Measurements from ENCODE around the gene DGKQ. TPM values are rescaled to one million over a fixed set of nuclear protein-coding genes. Genes with fewer than 3 reads are reported as not detected.

DGKQ gene
- total RNA-seq, 2 donors from 2014 or later = 18.6 to 24.0 TPM

GRCh38 chr4:974668-975067, 1.3 kb upstream of the DGKQ start:
- Histone ChIP-seq H3K9me3 (no peaks in the 10 kb centered on the region), H3K4me3 (no peak overlapping the region), H3K4me1 (ENCODE audit: control insufficient read depth in 1 of 2, low read depth in 2 of 2) (peaks cover 10 to 21% of the 10 kb centered on the region in 2 donors), H3K27ac (no peak overlapping the region), H3K27me3 (replicated peaks; ENCODE audit: insufficient read depth) (no peaks in the 10 kb centered on the region), H3K36me3 (no peaks in the 10 kb centered on the region)
- DNase-seq (ENCODE audit: low spot score) = no peak
- ATAC-seq (ENCODE audit: insufficient number of reproducible peaks, low FRiP score, low read depth) = no peak
- no peak for TF ChIP-seq CTCF (IDR thresholded peaks at IDR 0.05)

- ATAC-seq (ENCODE audit: insufficient number of reproducible peaks, low FRiP score, low read depth) (peak; percentile 25), DNase-seq (ENCODE audit: low spot score) (no peak)
- Histone ChIP-seq H3K27ac (no peak overlapping the region), H3K4me1 (ENCODE audit: control insufficient read depth in 1 of 2, low read depth in 2 of 2) (peaks cover 10 to 21% of the 10 kb centered on the region in 2 donors), H3K9me3 (no peaks in the 10 kb centered on the region), H3K27me3 (replicated peaks; ENCODE audit: insufficient read depth) (no peaks in the 10 kb centered on the region), H3K4me3 (peak overlapping the region; percentile 97), H3K36me3 (no peaks in the 10 kb centered on the region)
- no peak for TF ChIP-seq CTCF (IDR thresholded peaks at IDR 0.05)
These were observed 531 bp downstream of the DGKQ start for GRCh38 chr4:972651-973424.

- peaks cover 10 to 21% of the 10 kb centered on the region in 2 donors for H3K4me1 ChIP-seq (ENCODE audit: control insufficient read depth in 1 of 2, low read depth in 2 of 2)
- TF ChIP-seq CTCF (IDR thresholded peaks at IDR 0.05) = no peak
- ATAC-seq (ENCODE audit: insufficient number of reproducible peaks, low FRiP score, low read depth) = no peak
- H3K36me3 ChIP-seq = no peaks in the 10 kb centered on the region
- H3K27ac ChIP-seq = no peak overlapping the region
- no peaks in the 10 kb centered on the region for H3K9me3 ChIP-seq
- H3K27me3 ChIP-seq (replicated peaks; ENCODE audit: insufficient read depth) = no peaks in the 10 kb centered on the region
- H3K4me3 ChIP-seq = peak overlapping the region; percentile 97
- no peak for DNase-seq (ENCODE audit: low spot score)
These were observed 1.5 kb downstream of the DGKQ start for GRCh38 chr4:971666-972500.

GRCh38 chr4:970854-971520, 2.4 kb downstream of the DGKQ start:
- Histone ChIP-seq H3K4me1 (ENCODE audit: control insufficient read depth in 1 of 2, low read depth in 2 of 2) (peaks cover 10 to 21% of the 10 kb centered on the region in 2 donors), H3K4me3 (no peak overlapping the region), H3K9me3 (no peaks in the 10 kb centered on the region), H3K36me3 (peaks cover 2% of the 10 kb centered on the region), H3K27me3 (replicated peaks; ENCODE audit: insufficient read depth) (no peaks in the 10 kb centered on the region), H3K27ac (no peak overlapping the region)
- DNase-seq (ENCODE audit: low spot score) (no peak), ATAC-seq (ENCODE audit: insufficient number of reproducible peaks, low FRiP score, low read depth) (no peak)
- no peak for TF ChIP-seq CTCF (IDR thresholded peaks at IDR 0.05)
